SK-MEL-5 (cell line): ENCODE data around the gene DIAPH3. TPM values are rescaled to one million over a fixed set of nuclear protein-coding genes. Genes with fewer than 3 reads are reported as not detected.
A peak's percentile ranks its signal among the peaks of the same experiment; 100 is the strongest.

Experiments used
- DNase-seq: peaks from one replicate; pipeline ENCODE4 v3.0.0-alpha.2; 2016; ENCODE audit warnings: low read depth, low spot score
- in situ Hi-C: cut with HindIII; loops from 2 replicates; pipeline ENCODE4 v1.10.0; 2016; ENCODE audit warnings: low sequenced_read_pairs, high pct_unique_total_duplicates, low pct_unique_long_range_greater_than_20kb
- total RNA-seq: library from RNA; depleted of rRNA; stranded (reverse); fragments of >200 nt; shearing (Covaris generic); gene quantifications from 2 replicates; pipeline ENCODE4 v1.2.3, GENCODE V29; 2014

The DIAPH3 gene
- total RNA-seq, 1 experiment from 2014 or later = 5.3 TPM

DNA sequence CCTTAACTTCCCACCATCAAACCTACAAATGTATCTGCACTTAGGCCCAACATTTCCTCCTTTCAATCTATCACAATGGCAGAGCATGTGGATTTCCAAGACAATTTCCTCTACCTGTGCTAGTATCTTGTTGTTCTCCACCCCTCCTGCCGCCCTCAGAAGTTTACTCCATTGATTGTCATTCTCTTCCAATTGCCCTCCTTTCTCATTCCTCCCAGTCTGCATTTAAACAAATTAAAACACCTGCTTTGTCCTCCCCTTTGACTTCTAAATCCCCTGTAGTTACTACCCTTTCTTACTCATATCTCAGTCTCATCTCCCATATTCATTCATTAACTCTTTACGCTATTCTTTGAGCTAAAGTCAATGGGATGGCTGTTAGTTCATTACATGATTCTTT lies 370.6 kb downstream of the DIAPH3 start:
- in situ Hi-C loops = no loop called here
- DNase-seq = no peak

DNA sequence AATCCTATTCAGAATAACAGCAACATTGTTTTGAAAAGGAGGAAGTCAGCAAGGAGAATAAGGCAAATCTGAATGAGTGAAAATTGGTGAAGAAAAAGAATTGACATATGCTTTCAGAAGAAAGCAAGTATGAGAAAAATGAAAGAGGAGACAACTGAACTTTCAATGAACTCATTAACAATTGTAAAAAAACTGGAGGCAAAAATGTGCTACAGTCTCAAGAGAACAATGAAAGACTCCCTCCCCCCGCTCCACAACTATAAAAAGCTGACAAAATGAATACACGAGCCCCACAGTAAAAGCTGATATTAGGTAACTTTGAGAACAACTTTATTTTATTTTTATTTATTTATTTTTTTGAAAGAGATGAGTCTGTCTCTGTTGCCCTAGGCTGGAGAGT lies 373.1 kb downstream of the DIAPH3 start:
- in situ Hi-C loops = no loop called here

DNA sequence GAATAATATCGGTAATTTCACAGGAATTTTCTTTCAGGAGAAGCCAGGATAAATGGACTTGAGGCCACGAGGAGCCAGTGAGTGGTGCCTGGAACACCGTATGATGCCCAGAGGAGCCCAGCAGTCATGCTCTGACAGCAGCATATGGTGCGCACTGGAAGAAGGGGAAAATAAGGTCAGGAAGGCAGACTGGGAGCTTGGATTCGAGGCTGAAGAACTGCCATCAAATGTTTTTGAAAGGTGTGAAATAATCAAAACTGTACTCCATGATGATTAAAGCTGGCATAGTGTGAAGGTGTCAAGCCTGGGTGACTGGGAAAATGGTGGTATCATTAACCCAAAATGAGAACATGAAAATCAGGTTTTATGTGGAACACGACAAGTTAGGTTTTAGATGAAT lies 374.2 kb downstream of the DIAPH3 start:
- in situ Hi-C loops = no loop called here
- no peak for DNase-seq

More for the DNA sequence above, 373.1 kb downstream of the DIAPH3 start:
- DNase-seq = no peak

DNA sequence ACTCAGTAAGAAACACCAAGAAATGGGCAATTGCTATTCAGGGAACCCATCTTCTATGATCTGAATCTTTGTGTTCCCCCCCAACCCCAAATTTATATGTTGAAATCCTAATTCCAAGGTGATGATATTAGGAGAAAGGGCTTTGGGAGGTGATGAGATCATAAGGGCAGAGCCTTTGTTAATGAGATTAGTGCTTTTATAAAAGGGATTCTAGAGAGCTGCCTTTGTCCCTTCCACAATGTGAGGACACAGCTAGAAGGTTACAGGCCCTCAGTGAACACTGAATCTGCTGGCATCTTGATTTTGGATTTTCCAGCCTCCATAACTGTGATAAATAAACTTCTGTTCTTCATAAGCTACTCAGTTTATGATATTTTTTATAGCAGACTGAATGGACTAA lies 376.0 kb downstream of the DIAPH3 start:
- in situ Hi-C loops = no loop called here
- DNase-seq = no peak

DNA sequence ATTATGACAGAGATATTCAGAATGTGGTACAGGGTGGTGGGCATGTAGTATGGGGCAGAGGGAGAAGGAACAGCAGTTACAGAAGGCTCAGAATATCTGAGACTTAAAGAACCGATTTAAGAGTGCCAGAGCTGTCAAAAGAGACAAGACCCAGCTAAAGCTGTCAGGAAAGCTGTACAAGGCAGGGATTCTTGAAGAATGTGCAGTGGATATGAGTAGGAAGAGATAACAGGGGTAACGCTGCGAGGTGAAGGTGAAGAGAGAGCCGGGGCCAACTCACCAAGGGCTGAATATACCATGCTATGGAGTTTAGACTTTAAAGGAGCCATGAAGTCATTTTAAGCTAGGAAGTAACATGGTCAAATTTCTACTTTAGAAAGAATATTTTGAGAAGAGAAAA lies 381.0 kb downstream of the DIAPH3 start:
- in situ Hi-C loops = no loop called here
- no peak for DNase-seq

DNA sequence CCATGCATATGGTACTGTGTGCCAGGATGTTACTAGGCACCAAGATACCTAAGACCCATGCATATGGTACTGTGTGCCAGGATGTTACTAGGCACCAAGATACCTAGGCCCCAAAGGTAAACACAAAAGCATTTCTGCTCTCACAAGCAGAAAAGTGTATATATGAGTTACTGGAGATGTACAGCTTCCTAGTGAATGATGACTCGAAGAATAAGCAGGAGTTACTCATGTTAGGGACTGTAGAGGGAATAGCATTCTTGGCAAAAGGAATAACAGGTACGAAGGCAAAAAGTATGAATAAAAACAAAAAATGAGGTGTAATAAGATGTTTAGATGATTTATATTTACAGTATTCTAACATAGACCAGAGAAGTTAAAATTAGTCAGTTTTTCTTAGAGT lies 383.7 kb downstream of the DIAPH3 start:
- in situ Hi-C loops = no loop called here
- DNase-seq = no peak

DNA sequence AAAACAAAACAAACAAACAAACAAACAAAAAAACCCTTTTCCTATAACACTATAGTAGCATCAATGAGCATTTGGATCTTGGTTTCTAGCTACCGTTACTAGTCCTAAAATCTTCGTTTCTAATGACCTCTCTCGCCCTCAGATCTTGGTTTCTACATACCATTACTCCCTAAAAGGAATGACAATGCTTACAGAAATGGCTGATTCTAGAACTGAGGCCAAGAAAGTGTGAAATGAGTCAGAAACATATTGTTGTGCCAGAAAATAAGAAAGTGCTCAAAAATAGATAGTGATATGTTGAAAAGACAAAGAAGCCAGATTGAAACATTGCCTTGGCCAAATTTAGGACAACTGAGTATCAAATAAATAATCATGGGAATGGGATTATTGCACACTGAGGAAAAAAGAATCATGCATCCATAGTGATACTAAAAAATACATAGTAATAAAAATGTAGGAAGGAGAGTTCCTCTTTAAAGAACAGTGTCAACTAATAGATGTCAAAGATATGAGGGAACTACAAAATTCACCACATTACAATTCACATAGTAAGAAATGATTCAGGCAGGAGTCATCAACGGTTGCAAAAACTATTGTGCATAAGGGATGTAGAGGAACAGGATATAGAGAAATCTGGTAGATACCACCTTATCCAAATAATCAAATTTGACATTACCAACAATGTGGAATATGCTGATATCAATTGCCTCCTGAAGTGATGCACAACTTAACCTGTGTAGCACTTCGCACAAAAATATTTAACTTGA lies 386.6 kb downstream of the DIAPH3 start:
- in situ Hi-C loops = no loop called here
- no peak for DNase-seq

DNA sequence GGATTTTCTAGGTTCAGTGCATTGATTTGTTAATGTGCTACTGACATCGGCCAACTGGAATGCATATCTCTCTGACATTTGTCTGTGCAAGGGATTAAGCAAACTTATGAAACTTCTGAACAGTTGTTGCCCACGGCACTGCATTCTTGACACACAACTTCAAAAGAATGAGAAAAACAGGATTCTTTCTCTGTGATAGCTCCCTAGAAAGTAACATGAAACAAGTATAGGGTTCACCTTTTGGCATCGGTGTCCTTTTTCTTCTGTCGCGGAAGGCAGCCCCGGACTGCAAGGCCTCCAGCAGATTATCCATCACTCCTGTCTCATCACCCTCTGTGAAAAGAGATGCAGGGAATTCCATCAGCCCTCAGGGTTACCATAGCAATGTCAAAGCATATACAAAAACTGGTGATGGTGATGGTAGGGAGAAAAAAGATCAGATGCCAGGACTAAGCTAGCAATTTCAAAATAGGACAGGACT lies 389.2 kb downstream of the DIAPH3 start:
- in situ Hi-C loops = no loop called here
- DNase-seq = no peak

DNA sequence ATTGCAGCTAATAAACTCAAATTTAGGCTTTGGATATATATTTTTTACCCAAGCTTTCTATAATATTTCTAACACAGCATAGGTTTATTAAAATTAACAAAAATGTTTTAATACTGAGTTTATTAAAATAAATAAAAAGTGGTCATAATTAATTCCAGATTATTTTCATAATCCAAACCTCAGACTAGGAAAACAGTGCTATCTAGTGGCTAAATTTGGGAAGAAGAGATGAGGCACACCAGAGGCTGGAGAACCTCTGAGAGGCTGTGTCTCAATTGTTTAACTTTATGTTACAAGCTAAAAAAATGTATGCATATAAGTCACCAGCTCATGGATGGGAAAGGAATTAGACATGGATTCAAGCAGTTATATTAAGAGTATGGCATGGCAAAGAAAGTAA lies 392.5 kb downstream of the DIAPH3 start:
- peak; percentile 43 for DNase-seq
- in situ Hi-C loops = no loop called here

DNA sequence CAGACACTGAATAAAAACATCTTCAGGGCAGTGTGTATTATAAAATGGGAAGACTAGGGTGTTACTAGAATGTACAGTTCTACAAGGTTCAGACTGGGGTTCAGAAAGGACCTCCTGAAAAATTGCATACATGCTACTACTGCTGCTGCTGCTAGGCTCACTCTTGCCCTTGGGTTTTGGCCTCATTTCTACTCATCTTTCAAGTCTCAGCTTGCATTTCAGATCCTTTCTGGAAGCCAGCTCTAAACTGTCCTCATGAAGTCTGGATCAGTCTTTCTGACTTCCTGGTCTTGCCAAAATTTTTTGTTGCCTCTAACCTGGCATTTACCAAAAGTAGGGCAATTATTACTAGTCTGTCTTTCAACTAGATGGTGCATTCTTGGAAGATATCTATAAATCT lies 393.3 kb downstream of the DIAPH3 start:
- no peak for DNase-seq
- in situ Hi-C loops = no loop called here

DNA sequence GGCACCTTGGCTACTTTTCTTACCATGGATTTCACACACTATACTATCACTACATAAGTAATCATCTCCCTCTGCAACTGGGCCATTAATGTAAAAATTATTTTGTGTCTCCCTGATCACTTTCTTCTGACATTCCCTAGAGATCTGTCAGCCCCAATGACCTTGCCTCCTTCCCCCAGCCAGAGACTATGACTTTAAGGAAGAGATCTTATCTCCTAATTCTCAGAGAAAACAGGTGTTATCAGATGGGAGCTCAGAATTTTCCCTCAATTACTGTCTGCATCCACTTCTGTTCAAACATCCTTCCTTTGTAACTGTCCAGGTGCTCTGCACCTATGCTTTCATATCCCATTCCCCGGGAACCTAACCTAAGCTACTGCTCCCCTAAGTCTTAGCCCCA lies 397.5 kb downstream of the DIAPH3 start:
- DNase-seq = no peak
- in situ Hi-C loops = no loop called here

DNA sequence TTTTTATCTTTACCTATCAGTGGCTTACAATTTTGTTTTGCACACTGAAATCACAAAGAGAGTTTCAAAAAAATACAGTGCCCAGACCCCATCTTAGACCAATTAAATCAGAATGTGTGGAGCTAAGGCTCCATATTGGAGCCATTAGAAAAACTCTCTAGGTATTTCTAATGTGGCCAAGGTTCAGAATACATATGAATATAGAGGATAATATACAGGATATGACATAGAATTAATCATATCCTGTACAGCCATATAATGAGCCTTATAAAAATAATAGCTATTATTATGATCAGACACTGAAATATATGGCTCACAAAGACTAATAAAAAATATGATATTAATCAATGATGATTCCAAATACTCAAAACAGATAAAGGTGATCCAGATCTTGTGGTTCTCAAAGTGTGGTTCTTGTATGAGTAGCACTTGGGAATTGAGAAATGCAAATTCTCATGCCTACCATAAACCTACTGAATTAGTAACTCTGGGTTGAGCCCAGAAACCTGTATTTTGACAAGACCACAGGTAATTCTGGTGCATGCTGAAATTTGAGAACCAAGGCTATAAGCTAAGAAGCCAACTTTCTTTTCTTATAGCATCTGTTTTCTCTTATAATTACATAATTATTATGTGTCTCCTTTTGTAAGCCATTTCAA lies 408.0 kb downstream of the DIAPH3 start:
- no peak for DNase-seq
- in situ Hi-C loops = no loop called here

DNA sequence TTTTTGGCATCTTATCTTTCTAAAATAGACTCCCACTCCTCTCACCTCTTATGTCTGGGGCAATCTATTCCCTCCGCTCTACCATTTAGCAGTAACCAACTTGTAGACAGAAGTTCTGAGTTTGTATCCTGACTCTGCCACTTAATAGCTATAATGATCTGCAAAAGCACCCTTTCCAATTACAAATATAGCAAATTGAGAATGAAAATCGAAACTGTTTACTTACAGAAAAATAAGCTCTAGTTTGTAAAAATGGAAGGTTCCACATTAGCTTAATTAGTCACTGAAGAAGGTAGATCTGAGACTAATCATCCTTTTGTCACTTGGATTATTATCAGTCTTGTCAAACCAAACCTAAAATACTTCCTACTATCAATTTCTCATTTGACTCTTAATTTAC lies 409.3 kb downstream of the DIAPH3 start:
- in situ Hi-C loops = no loop called here
- no peak for DNase-seq

DNA sequence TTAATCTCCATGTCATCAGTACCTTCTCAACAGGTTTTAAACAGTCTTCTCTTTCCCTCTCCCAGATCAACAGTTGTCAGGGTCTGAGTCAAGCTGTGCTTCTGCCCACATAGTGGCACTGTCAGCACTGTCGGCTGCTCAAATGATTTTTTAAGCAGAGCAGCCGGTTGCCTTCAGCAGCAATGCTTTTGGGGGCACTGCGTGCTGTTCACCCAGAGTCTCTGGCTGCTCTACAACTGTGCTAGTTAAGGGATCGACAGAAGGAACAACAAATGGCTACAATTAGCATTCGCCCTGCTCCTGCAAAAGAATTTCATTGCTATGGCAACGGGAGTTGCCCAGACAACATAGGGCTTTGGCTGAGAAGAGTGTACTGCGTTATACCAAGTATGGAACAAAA lies 412.9 kb downstream of the DIAPH3 start:
- in situ Hi-C loops = no loop called here
- no peak for DNase-seq

DNA sequence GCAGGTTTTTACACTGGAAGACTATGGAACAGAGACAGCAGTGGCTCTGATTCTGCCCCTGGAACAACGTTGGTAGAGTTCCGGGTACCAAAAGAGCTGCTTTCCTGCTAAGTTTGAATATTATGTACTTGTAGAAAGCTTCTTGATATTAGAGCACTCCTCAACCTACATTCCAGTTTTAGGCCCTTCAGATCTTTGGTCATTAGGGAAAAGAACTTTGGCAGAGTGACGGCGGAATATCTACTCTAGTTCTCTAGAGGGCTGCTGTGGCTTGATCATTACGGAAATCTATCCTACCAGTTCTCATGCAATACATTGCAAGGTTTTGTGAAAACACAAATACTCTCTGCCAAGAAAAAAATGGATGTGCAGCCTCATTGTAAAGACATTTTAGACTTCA lies 415.7 kb downstream of the DIAPH3 start:
- DNase-seq = no peak
- in situ Hi-C loops = no loop called here

DNA sequence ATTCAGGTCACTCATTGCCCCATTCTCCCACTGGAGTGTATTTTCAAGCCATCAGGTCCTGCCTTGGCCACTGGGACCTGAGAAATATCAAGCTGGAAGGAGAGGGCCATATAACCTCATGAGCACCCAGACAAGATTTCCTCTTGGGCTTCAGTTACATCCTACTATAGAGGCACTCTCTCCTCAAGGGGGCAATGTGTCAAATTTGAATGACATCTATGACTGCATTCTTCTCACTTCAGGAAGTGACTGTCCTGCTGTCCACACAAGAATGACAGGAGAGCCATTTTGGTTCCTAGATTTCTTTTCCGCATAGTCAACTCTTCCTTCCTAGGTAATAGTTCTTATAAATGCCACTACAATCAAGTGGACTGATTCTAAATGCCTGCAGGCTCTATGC lies 416.2 kb downstream of the DIAPH3 start:
- in situ Hi-C loops = no loop called here
- peak; percentile 21 for DNase-seq

DNA sequence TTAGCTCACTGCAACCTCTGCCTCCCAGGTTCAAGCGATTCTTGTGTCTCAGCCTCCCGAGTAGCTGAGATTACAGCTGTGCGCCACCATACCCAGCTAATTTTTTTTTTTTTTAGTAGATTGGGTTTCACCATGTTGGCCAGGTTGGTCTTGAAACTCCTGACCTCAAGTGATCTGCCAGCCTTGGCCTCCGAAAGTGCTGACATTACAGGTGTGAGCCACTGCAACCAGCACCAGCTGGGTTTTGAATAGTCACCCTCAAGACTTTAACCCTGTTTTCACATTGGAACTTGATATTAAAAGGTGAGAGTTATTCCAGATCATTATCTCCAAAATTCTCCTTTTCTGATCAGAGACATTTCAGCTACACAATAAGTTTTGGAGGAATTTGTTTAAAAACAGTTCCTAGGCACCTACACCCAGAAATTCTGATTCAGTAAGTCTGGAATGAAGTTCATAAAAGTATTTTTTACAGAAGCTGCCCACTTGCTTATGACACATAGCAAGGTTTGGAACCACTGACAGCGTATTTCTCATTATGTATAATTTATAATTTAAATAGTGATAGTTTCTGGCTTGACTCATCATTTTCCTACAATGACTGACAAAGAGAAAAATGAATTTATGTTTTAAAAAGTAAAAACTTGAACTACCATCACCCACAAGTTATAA lies 417.3 kb downstream of the DIAPH3 start:
- in situ Hi-C loops = no loop called here
- DNase-seq = no peak

DNA sequence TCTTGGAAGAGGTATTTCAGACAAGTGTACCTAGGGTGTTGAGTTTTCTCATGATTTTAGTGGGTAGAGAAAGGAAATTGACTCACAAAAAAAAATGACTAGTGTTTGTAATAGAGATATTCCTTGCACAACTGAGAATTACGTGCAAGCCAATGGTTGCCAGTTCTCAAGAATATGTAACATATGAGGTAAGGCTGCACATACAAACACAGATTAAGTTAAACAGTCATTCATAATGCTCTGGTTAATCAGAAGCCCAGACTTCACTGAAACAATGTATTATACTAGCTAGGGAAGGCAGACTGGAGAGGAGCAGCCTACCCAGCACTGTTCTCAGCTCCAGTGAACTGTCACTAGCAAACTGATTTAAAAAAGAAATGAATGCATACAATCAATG lies 418.3 kb downstream of the DIAPH3 start:
- DNase-seq = no peak
- in situ Hi-C loops = no loop called here
